ENCODE measurements around the gene GZMM.

DNA sequence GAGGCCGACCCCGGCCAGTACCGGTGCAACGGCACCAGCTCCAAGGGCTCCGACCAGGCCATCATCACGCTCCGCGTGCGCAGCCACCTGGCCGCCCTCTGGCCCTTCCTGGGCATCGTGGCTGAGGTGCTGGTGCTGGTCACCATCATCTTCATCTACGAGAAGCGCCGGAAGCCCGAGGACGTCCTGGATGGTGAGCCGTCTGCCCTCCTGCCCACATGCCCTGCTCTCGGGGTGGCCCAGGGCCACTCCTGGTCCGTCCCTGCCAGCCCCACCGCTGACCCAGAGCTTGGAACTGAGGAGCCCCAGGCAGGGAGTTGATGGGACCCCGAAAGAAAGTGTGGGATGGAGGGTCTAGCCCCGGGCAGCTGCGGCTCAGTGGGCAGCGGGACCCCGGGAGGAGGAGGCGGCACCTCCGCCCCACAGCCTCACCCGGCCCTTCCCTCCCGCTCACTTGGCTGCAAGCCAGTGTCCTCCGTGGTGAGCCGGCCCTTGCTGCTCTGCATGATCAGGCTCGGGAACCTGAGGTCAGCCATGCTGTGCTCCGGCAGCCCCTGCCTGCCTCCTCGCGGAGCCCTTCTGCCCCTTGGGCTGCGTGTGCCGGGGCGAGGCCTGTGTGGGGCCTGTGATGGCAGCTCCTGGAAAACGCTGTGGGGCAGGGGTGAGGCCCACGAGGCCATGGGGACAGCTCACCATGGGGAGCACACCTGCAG is 37.7 kb downstream of the GZMM start:
- TF ChIP-seq, protein P1, sequence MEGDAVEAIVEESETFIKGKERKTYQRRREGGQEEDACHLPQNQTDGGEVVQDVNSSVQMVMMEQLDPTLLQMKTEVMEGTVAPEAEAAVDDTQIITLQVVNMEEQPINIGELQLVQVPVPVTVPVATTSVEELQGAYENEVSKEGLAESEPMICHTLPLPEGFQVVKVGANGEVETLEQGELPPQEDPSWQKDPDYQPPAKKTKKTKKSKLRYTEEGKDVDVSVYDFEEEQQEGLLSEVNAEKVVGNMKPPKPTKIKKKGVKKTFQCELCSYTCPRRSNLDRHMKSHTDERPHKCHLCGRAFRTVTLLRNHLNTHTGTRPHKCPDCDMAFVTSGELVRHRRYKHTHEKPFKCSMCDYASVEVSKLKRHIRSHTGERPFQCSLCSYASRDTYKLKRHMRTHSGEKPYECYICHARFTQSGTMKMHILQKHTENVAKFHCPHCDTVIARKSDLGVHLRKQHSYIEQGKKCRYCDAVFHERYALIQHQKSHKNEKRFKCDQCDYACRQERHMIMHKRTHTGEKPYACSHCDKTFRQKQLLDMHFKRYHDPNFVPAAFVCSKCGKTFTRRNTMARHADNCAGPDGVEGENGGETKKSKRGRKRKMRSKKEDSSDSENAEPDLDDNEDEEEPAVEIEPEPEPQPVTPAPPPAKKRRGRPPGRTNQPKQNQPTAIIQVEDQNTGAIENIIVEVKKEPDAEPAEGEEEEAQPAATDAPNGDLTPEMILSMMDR (IDR thresholded peaks at IDR 0.05): no peak
- TF ChIP-seq POLR2A (IDR thresholded peaks at IDR 0.05): no peak
- TF ChIP-seq POLR2AphosphoS5 (IDR thresholded peaks at IDR 0.05; ENCODE audit: insufficient read depth in 1 of 2, low read depth in 1 of 2): no peak
